Esophagus squamous epithelium (tissue), 4 donors: ENCODE data around the gene GALNT2.

Experiments
- POLR2A ChIP-seq, 4 donors: fragments of 450-650 bp; IDR thresholded peaks; one replicate each; pipeline ENCODE4 v1.6.1; 2017; ENCODE audit warnings: antibody characterized with exemption in 4 of 4, mild to moderate bottlenecking in 4 of 4, moderate library complexity in 3 of 4
- TF ChIP-seq, protein P1 (sequence below), 6 experiments: fragments of 450-650 bp in 4 of 6; fragments of 200-600 bp in 2 of 6; sonication (generic) in 2 of 6; IDR thresholded peaks; one replicate each; pipeline ENCODE4 v1.5.1; 2016 to 2019; ENCODE audit warnings: antibody characterized with exemption in 6 of 6, mild to moderate bottlenecking in 4 of 6, moderate library complexity in 4 of 6

DNA sequence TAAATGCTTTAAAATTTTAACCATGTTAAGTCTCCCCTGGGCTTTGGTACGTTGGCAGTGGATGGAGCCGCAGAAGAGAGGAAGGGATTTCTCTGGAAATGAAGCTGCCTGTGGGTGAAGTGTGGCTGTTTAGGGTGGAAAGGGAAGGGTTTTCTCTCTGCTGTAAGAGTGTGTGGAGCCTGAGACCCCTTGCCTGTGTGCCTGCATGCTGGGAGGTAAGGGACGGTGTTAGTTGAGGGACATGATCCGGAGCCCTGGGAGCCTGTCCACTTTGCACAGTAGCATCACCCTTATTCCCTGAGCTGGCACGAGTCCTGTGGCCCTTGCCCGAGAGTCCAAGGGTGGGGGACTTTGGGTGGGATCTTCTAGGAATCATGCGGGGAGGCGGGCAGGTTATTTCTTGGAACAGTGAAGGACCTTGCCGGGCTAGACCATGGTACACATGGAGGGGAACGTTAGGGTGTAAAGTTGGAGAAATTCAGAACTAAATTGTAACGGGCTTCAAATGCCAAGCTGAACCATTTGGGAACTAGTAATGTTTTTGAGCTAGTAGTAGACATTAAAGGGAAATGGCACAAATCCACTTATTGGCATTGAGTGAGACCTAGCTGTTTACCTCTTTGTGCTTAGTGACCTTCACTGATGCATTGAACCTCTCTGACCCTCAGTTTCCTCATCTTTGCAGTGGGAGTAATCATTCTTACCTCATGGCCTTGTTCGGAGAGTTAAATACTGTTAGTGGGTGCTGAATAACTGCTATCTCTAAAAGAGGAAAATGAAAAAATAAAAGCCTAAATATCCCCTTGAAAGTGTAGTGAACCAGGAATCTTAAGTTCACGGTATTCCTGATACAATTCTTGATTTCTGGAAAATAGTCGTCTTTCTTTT is 3.5 kb downstream of the GALNT2 start:
- TF ChIP-seq, protein P1, sequence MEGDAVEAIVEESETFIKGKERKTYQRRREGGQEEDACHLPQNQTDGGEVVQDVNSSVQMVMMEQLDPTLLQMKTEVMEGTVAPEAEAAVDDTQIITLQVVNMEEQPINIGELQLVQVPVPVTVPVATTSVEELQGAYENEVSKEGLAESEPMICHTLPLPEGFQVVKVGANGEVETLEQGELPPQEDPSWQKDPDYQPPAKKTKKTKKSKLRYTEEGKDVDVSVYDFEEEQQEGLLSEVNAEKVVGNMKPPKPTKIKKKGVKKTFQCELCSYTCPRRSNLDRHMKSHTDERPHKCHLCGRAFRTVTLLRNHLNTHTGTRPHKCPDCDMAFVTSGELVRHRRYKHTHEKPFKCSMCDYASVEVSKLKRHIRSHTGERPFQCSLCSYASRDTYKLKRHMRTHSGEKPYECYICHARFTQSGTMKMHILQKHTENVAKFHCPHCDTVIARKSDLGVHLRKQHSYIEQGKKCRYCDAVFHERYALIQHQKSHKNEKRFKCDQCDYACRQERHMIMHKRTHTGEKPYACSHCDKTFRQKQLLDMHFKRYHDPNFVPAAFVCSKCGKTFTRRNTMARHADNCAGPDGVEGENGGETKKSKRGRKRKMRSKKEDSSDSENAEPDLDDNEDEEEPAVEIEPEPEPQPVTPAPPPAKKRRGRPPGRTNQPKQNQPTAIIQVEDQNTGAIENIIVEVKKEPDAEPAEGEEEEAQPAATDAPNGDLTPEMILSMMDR (IDR thresholded peaks at IDR 0.05): no peak
- TF ChIP-seq POLR2A (IDR thresholded peaks at IDR 0.05): no peak
